Mesenchymal stem cell (in vitro differentiated cells and primary cell): ENCODE results near the gene FHIT.

ENCODE experiments used
- DNase-seq: peaks from one replicate; pipeline ENCODE4 v3.0.0-alpha.2; 2013
- H2AFZ ChIP-seq: one replicate; pipeline ENCODE4 v1.6.1; 2013; ENCODE audit warnings: low read depth, mild to moderate bottlenecking, control low read depth, inconsistent platforms, low read length, moderate library complexity
- H2AK5ac ChIP-seq: 2 replicates; pipeline ENCODE4 v1.6.1; 2013; ENCODE audit warnings: low read length, moderate library complexity, mild to moderate bottlenecking, inconsistent platforms; ENCODE audit not compliant: severe bottlenecking
- H2BK120ac ChIP-seq: one replicate; pipeline ENCODE4 v1.6.1; 2013; ENCODE audit warnings: low read depth, mild to moderate bottlenecking, inconsistent platforms, low read length, moderate library complexity
- H2BK12ac ChIP-seq, 2 experiments: one replicate each; pipeline ENCODE4 v1.6.1; 2013; ENCODE audit warnings: inconsistent platforms in 2 of 2, low read length in 2 of 2, mild to moderate bottlenecking in 2 of 2, moderate library complexity in 2 of 2, control low read depth in 1 of 2
- H2BK15ac ChIP-seq: one replicate; pipeline ENCODE4 v1.6.1; 2013; ENCODE audit warnings: mild to moderate bottlenecking, low read depth, inconsistent platforms; ENCODE audit not compliant: poor library complexity, severe bottlenecking
- H2BK5ac ChIP-seq: 2 replicates; pipeline ENCODE4 v1.6.1; 2013; ENCODE audit warnings: low read depth, mild to moderate bottlenecking, low read length, control low read depth, inconsistent platforms; ENCODE audit not compliant: poor library complexity, severe bottlenecking
- H3K14ac ChIP-seq, 2 experiments: one replicate each; pipeline ENCODE4 v1.6.1; 2013; ENCODE audit warnings: inconsistent platforms in 2 of 2, low read length in 2 of 2, control low read depth in 1 of 2, mild to moderate bottlenecking in 1 of 2, moderate library complexity in 1 of 2
- H3K18ac ChIP-seq, 2 experiments: one replicate each; pipeline ENCODE4 v1.6.1; 2013; ENCODE audit warnings: inconsistent platforms in 2 of 2, low read length in 2 of 2, control low read depth in 1 of 2, low read depth in 1 of 2, mild to moderate bottlenecking in 1 of 2
- H3K23ac ChIP-seq, 2 experiments: one replicate each; pipeline ENCODE4 v1.6.1; 2013; ENCODE audit warnings: inconsistent platforms in 2 of 2, low read length in 2 of 2, mild to moderate bottlenecking in 2 of 2, moderate library complexity in 2 of 2, control low read depth in 1 of 2
- H3K27ac ChIP-seq: 2 replicates; pipeline ENCODE4 v1.5.1; 2013; ENCODE audit warnings: mild to moderate bottlenecking, moderate library complexity, low read length, control low read depth, inconsistent platforms; ENCODE audit not compliant: poor library complexity, severe bottlenecking
- H3K27me3 ChIP-seq, 2 experiments: 2 replicates each; pipeline versions ENCODE4 v1.6.1 to v1.7.0; 2013; ENCODE audit warnings: low read length in 2 of 2, mild to moderate bottlenecking in 2 of 2, moderate library complexity in 2 of 2, control low read depth in 1 of 2, inconsistent platforms in 1 of 2; ENCODE audit not compliant: control insufficient read depth in 1 of 2, insufficient read depth in 1 of 2
- H3K36me3 ChIP-seq, 2 experiments: 2 replicates each; pipeline versions ENCODE4 v1.6.1 to v1.7.0; 2013; ENCODE audit warnings: low read length in 2 of 2, control low read depth in 1 of 2, inconsistent platforms in 1 of 2, low read depth in 1 of 2, mild to moderate bottlenecking in 1 of 2; ENCODE audit not compliant: insufficient read depth in 2 of 2, control insufficient read depth in 1 of 2
- H3K4ac ChIP-seq, 2 experiments: one replicate each; pipeline ENCODE4 v1.6.1; 2013; ENCODE audit warnings: inconsistent platforms in 2 of 2, low read length in 2 of 2, mild to moderate bottlenecking in 2 of 2, moderate library complexity in 2 of 2, control low read depth in 1 of 2, low read depth in 1 of 2
- H3K4me1 ChIP-seq: 2 replicates; pipeline ENCODE4 v1.6.1; 2013; ENCODE audit warnings: low read depth, low read length, control low read depth; ENCODE audit not compliant: control insufficient read depth, insufficient read depth
- H3K4me2 ChIP-seq: 2 replicates; pipeline ENCODE4 v1.6.1; 2013; ENCODE audit warnings: low read length, mild to moderate bottlenecking, inconsistent platforms; ENCODE audit not compliant: poor library complexity, severe bottlenecking
- H3K4me3 ChIP-seq, 2 experiments: 2 replicates each; pipeline versions ENCODE4 v1.5.1 to v1.7.0; 2013; ENCODE audit warnings: low read length in 2 of 2, mild to moderate bottlenecking in 2 of 2, control low read depth in 1 of 2, low read depth in 1 of 2; ENCODE audit not compliant: insufficient read depth in 1 of 2
- H3K79me1 ChIP-seq: replicated peaks from 2 replicates; pipeline ENCODE4 v1.6.1; 2013; ENCODE audit warnings: mild to moderate bottlenecking, control low read depth, low read length, inconsistent platforms; ENCODE audit not compliant: poor library complexity, severe bottlenecking
- H3K9ac ChIP-seq: 2 replicates; pipeline ENCODE4 v1.7.0; 2013; ENCODE audit warnings: mild to moderate bottlenecking, low read length, moderate library complexity
- H3K9me3 ChIP-seq: 2 replicates; pipeline ENCODE4 v1.7.0; 2013; ENCODE audit warnings: mild to moderate bottlenecking, low read length; ENCODE audit not compliant: control insufficient read depth
- H4K8ac ChIP-seq: one replicate; pipeline ENCODE4 v1.6.1; 2013; ENCODE audit warnings: inconsistent platforms, mild to moderate bottlenecking, low read length, moderate library complexity
- H4K91ac ChIP-seq: one replicate; pipeline ENCODE4 v1.6.1; 2013; ENCODE audit warnings: mild to moderate bottlenecking, low read length, inconsistent platforms
- WGBS: methylation state at CpG from one replicate; pipeline ENCODE4 v1.1.7; 2013; ENCODE audit warnings: mixed read lengths; 5-methylcytosine and 5-hydroxymethylcytosine counted together

FHIT gene

GRCh38 chr3:59885899-59886400, 1365.3 kb downstream of the FHIT start:
- H2AK5ac ChIP-seq = no peak overlapping the region
- no peak overlapping the region for H3K18ac ChIP-seq
- no peak overlapping the region for H2BK12ac ChIP-seq
- no peaks in the 10 kb centered on the region for H3K36me3 ChIP-seq
- no peak for DNase-seq
- no peak overlapping the region for H3K23ac ChIP-seq
- no peaks in the 10 kb centered on the region for H3K4me1 ChIP-seq
- H2BK15ac ChIP-seq = no peak overlapping the region
- no peak overlapping the region for H2BK120ac ChIP-seq
- no peak overlapping the region for H3K4ac ChIP-seq
- no peak overlapping the region for H2BK5ac ChIP-seq
- 97% methylated on average over 2 of the region's 2 CpGs for WGBS
- H3K14ac ChIP-seq = no peak overlapping the region
- H2AFZ ChIP-seq = no peak overlapping the region
- no peaks in the 10 kb centered on the region for H3K27me3 ChIP-seq
- no peak overlapping the region for H3K27ac ChIP-seq
- H3K9ac ChIP-seq = no peak overlapping the region
- H4K91ac ChIP-seq = no peak overlapping the region
- H3K9me3 ChIP-seq = no peaks in the 10 kb centered on the region
- H4K8ac ChIP-seq = no peak overlapping the region
- no peak overlapping the region for H3K4me2 ChIP-seq
- no peaks in the 10 kb centered on the region for H3K79me1 ChIP-seq
- no peak overlapping the region for H3K4me3 ChIP-seq

GRCh38 chr3:59885101-59885500, 1366.2 kb downstream of the FHIT start:
- Histone ChIP-seq H3K4me3 (no peak overlapping the region), H2AK5ac (no peak overlapping the region), H2BK120ac (no peak overlapping the region), H3K27ac (no peak overlapping the region), H3K27me3 (no peaks in the 10 kb centered on the region), H2BK12ac (no peak overlapping the region), H3K36me3 (no peaks in the 10 kb centered on the region), H4K91ac (no peak overlapping the region), H2AFZ (no peak overlapping the region), H3K4me1 (no peaks in the 10 kb centered on the region), H3K4me2 (no peak overlapping the region), H3K23ac (no peak overlapping the region), H3K4ac (no peak overlapping the region), H4K8ac (no peak overlapping the region), H3K79me1 (no peaks in the 10 kb centered on the region), H2BK5ac (no peak overlapping the region), H3K18ac (no peak overlapping the region), H3K9ac (no peak overlapping the region), H3K14ac (no peak overlapping the region), H3K9me3 (no peaks in the 10 kb centered on the region), H2BK15ac (no peak overlapping the region)
- no peak for DNase-seq
- 93% methylated on average over 4 of the region's 4 CpGs for WGBS

GRCh38 chr3:59884409-59884808, 1366.8 kb downstream of the FHIT start:
- H2AK5ac ChIP-seq = no peak overlapping the region
- H2BK120ac ChIP-seq = no peak overlapping the region
- DNase-seq = no peak
- H3K79me1 ChIP-seq = no peaks in the 10 kb centered on the region
- no peak overlapping the region for H3K14ac ChIP-seq
- no peak overlapping the region for H2BK15ac ChIP-seq
- WGBS = 85% methylated on average over 1 of the region's 2 CpGs
- no peak overlapping the region for H2AFZ ChIP-seq
- H3K4ac ChIP-seq = no peak overlapping the region
- H3K4me1 ChIP-seq = no peaks in the 10 kb centered on the region
- no peak overlapping the region for H3K4me3 ChIP-seq
- no peak overlapping the region for H3K27ac ChIP-seq
- no peak overlapping the region for H4K91ac ChIP-seq
- no peak overlapping the region for H3K18ac ChIP-seq
- H4K8ac ChIP-seq = no peak overlapping the region
- H3K9ac ChIP-seq = no peak overlapping the region
- H2BK12ac ChIP-seq = no peak overlapping the region
- no peaks in the 10 kb centered on the region for H3K9me3 ChIP-seq
- no peaks in the 10 kb centered on the region for H3K27me3 ChIP-seq
- no peak overlapping the region for H2BK5ac ChIP-seq
- no peaks in the 10 kb centered on the region for H3K36me3 ChIP-seq
- H3K23ac ChIP-seq = no peak overlapping the region
- H3K4me2 ChIP-seq = no peak overlapping the region

- WGBS = 100% methylated on average over 1 of the region's 2 CpGs
- Histone ChIP-seq H3K27ac (no peak overlapping the region), H3K4me3 (no peak overlapping the region), H3K27me3 (no peaks in the 10 kb centered on the region), H3K4me2 (no peak overlapping the region), H3K18ac (no peak overlapping the region), H3K23ac (no peak overlapping the region), H2BK5ac (no peak overlapping the region), H3K14ac (no peak overlapping the region), H2AFZ (no peak overlapping the region), H2AK5ac (no peak overlapping the region), H2BK120ac (no peak overlapping the region), H4K8ac (no peak overlapping the region), H3K79me1 (no peaks in the 10 kb centered on the region), H4K91ac (no peak overlapping the region), H3K36me3 (no peaks in the 10 kb centered on the region), H3K4ac (no peak overlapping the region), H3K4me1 (no peaks in the 10 kb centered on the region), H2BK12ac (no peak overlapping the region), H3K9ac (no peak overlapping the region), H3K9me3 (no peaks in the 10 kb centered on the region), H2BK15ac (no peak overlapping the region)
- no peak for DNase-seq
Observed at GRCh38 chr3:59882746-59883145, 1368.5 kb downstream of the FHIT start.
